Measurements from ENCODE around the gene MAP3K20. TPM values are rescaled to one million over a fixed set of nuclear protein-coding genes. Genes with fewer than 3 reads are reported as not detected.
"Not testable (repeated sequence)": the region's sequence is repeated elsewhere in the genome, so short reads cannot be mapped to it uniquely, and the experiment has no call there.

Gene MAP3K20
- total and polyA plus RNA-seq, 10 of the 15 experiments (the other 5 are each of a cell fraction or from before 2014, with no cell fraction given): 0.04 to 5.6 (median 2.3) TPM

- no peak for TF ChIP-seq ZNF207 (IDR thresholded peaks at IDR 0.05; ENCODE audit: borderline replicate concordance)
These were observed 85.9 kb downstream of the MAP3K20 start (continued) for GRCh38 chr2:173161507-173161906.

- SMC1A ChIA-PET (ENCODE audit: uncharacterized antibody, unreplicated experiment); intact Hi-C loops (cut with micrococcal nuclease; ENCODE audit: unreplicated experiment); H3K9me3 ChIP-seq (replicated peaks; ENCODE audit: control insufficient read depth, insufficient read depth, low read length); ATAC-seq; H4K20me1 ChIP-seq (ENCODE audit: control insufficient read depth, insufficient read depth); H3K36me3 ChIP-seq (ENCODE audit: control insufficient read depth in 2 of 2, insufficient read depth in 2 of 2, low read length in 1 of 2); in situ Hi-C loops (cut with MboI); H3K9ac ChIP-seq (ENCODE audit: control insufficient read depth, insufficient read depth, low read length); H3K79me2 ChIP-seq (ENCODE audit: control insufficient read depth, insufficient read depth, low read length); POLR2A ChIA-PET; CTCF ChIA-PET; H3K4me3 ChIP-seq; H3K4me1 ChIP-seq (ENCODE audit: control insufficient read depth, insufficient read depth, low read length); H3K27me3 ChIP-seq (replicated peaks in 1 of 2; ENCODE audit: control insufficient read depth in 2 of 2, insufficient read depth in 2 of 2, low read length in 1 of 2); H2AFZ ChIP-seq (ENCODE audit: control insufficient read depth, low read depth, low read length); FAIRE-seq; H3K27ac ChIP-seq (ENCODE audit: control insufficient read depth, insufficient read depth); DNase-seq (ENCODE audit: low read depth, low spot score); H3K4me2 ChIP-seq (ENCODE audit: control insufficient read depth, insufficient read depth); RAD21 ChIA-PET (ENCODE audit: unreplicated experiment); BruUV-seq (replicated peaks): not testable (repeated sequence)
- 90% methylated on average over 1 of the region's 1 CpG for WGBS (ENCODE audit: insufficient coverage, insufficient replicate concordance, low lambda C conversion rate, missing lambda C conversion rate)
These were observed 87.7 kb downstream of the MAP3K20 start for GRCh38 chr2:173163357-173163756.

- ChIA-PET CTCF (no interaction called here), POLR2A (no interaction called here), SMC1A (ENCODE audit: uncharacterized antibody, unreplicated experiment) (no interaction called here), RAD21 (ENCODE audit: unreplicated experiment) (no interaction called here)
- no peaks in the 10 kb centered on the region for H3K4me1 ChIP-seq (ENCODE audit: control insufficient read depth, insufficient read depth, low read length)
- DNase-seq (ENCODE audit: low read depth, low spot score) (no peak), FAIRE-seq (no peak), ATAC-seq (no peak)
- H3K9ac ChIP-seq (ENCODE audit: control insufficient read depth, insufficient read depth, low read length): no peak overlapping the region
- no peak overlapping the region for H2AFZ ChIP-seq (ENCODE audit: control insufficient read depth, low read depth, low read length)
- in situ Hi-C loops (cut with MboI): no loop called here
- H3K4me2 ChIP-seq (ENCODE audit: control insufficient read depth, insufficient read depth): no peak overlapping the region
- no peaks in the 10 kb centered on the region for H3K27me3 ChIP-seq (replicated peaks in 1 of 2; ENCODE audit: control insufficient read depth in 2 of 2, insufficient read depth in 2 of 2, low read length in 1 of 2)
- WGBS (ENCODE audit: insufficient coverage, insufficient replicate concordance, low lambda C conversion rate, missing lambda C conversion rate): 97% methylated on average over 1 of the region's 1 CpG
- H3K79me2 ChIP-seq (ENCODE audit: control insufficient read depth, insufficient read depth, low read length): no peaks in the 10 kb centered on the region
- no peaks in the 10 kb centered on the region for H4K20me1 ChIP-seq (ENCODE audit: control insufficient read depth, insufficient read depth)
- no peaks in the 10 kb centered on the region; the same call in 2 of the 3 replicates for H3K9me3 ChIP-seq (replicated peaks; ENCODE audit: control insufficient read depth, insufficient read depth, low read length)
- H3K4me3 ChIP-seq: no peak overlapping the region
- no peaks in the 10 kb centered on the region for H3K36me3 ChIP-seq (ENCODE audit: control insufficient read depth in 2 of 2, insufficient read depth in 2 of 2, low read length in 1 of 2)
- H3K27ac ChIP-seq (ENCODE audit: control insufficient read depth, insufficient read depth): no peak overlapping the region
- no TSS peak for BruUV-seq (replicated peaks)
- intact Hi-C loops (cut with micrococcal nuclease; ENCODE audit: unreplicated experiment): no loop called here
- TF ChIP-seq EED (IDR thresholded peaks at IDR 0.05; ENCODE audit: low read depth) (no peak), RBBP5 (conservative IDR thresholded peaks at IDR 0.05) (no peak), NRF1 (conservative IDR thresholded peaks at IDR 0.05; ENCODE audit: low read depth, low read length) (no peak), ZNF207 (IDR thresholded peaks at IDR 0.05; ENCODE audit: borderline replicate concordance) (no peak), SP1 (IDR thresholded peaks at IDR 0.05; ENCODE audit: low read depth, low read length) (no peak), ZNF384 (IDR thresholded peaks at IDR 0.05; ENCODE audit: borderline replicate concordance, low read depth, low read length) (no peak), USF1 (IDR thresholded peaks at IDR 0.05; ENCODE audit: borderline replicate concordance, extremely low read length, insufficient read depth, low read depth, low read length) (no peak), MAX (IDR thresholded peaks at IDR 0.05; ENCODE audit: low read depth, low read length) (no peak), ZNF622 (IDR thresholded peaks at IDR 0.05) (no peak), SMARCA5 (IDR thresholded peaks at IDR 0.05) (no peak), HDGF (IDR thresholded peaks at IDR 0.05) (no peak), E2F8 (IDR thresholded peaks at IDR 0.05; ENCODE audit: low read depth, partially characterized antibody) (no peak), JUNB (IDR thresholded peaks at IDR 0.05) (no peak), HDAC6 (IDR thresholded peaks at IDR 0.05; ENCODE audit: unreplicated experiment) (no peak)
These were observed 88.8 kb downstream of the MAP3K20 start for GRCh38 chr2:173164396-173164795.
